Skeletal muscle tissue (tissue), 4 donors: Measurements from ENCODE around the gene IGSF23. TPM values are rescaled to one million over a fixed set of nuclear protein-coding genes. Genes with fewer than 3 reads are reported as not detected.
"Not testable (repeated sequence)": the region's sequence is repeated elsewhere in the genome, so short reads cannot be mapped to it uniquely, and the experiment has no call there.

Experiments
- H3K27ac ChIP-seq: one replicate; pipeline ENCODE4 v1.7.0; 2013; ENCODE audit warnings: mild to moderate bottlenecking, low read depth, low read length, inconsistent platforms
- H3K27me3 ChIP-seq, 3 donors: one replicate each; pipeline ENCODE4 v1.7.0; 2013; ENCODE audit warnings: low read length in 3 of 3; ENCODE audit not compliant: control insufficient read depth in 3 of 3, insufficient read depth in 3 of 3
- H3K36me3 ChIP-seq, 3 donors: one replicate each; pipeline ENCODE4 v1.7.0; 2013; ENCODE audit warnings: low read length in 3 of 3; ENCODE audit not compliant: control insufficient read depth in 3 of 3, insufficient read depth in 3 of 3
- H3K4me1 ChIP-seq, 3 donors: one replicate each; pipeline ENCODE4 v1.7.0; 2013; ENCODE audit warnings: low read length in 3 of 3, mild to moderate bottlenecking in 3 of 3; ENCODE audit not compliant: control insufficient read depth in 3 of 3, insufficient read depth in 3 of 3
- H3K4me3 ChIP-seq, 3 donors: one replicate each; pipeline ENCODE4 v1.7.0; 2013; ENCODE audit warnings: low read length in 3 of 3
- H3K9ac ChIP-seq, 3 donors: one replicate each; pipeline ENCODE4 v1.7.0; 2013; ENCODE audit warnings: low read length in 3 of 3, mild to moderate bottlenecking in 3 of 3, moderate library complexity in 2 of 3, low read depth in 1 of 3
- H3K9me3 ChIP-seq, 3 donors: one replicate each; pipeline ENCODE4 v1.7.0; 2013; ENCODE audit warnings: low read length in 3 of 3; ENCODE audit not compliant: control insufficient read depth in 3 of 3
- total RNA-seq: library from RNA; depleted of rRNA; stranded (reverse); fragments of >200 nt; gene quantifications from one replicate; pipeline ENCODE4 v1.2.3, GENCODE V29; 2014
- donor health status: Osteomylitis.

The IGSF23 gene
- total RNA-seq, 1 donor from 2014 or later: not detected

DNA sequence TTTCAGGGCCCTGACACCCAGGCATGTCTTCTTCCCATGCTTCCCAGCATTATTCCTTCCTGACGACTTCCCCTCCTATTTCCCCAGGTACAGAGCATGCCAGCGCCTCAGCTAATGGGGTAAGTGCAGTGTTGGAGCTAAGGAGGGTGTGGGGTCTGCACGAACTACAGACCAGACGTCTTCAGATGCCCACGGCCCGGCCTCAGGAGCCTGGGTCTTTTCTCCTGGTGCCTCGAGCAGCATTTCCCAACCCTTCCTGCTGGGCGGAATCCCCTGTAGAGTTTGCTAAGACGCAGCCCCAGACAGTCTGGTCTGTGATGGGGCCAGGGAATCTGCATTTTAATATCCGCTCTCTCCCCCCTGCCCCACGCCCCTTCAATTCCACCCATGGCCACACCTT is 47.8 kb downstream of the IGSF23 start:
- no peaks in the 10 kb centered on the region for H3K27me3 ChIP-seq
- H3K9ac ChIP-seq: no peak overlapping the region
- peaks cover 3 to 14% (median 6%) of the 10 kb centered on the region in 3 donors for H3K4me1 ChIP-seq

DNA sequence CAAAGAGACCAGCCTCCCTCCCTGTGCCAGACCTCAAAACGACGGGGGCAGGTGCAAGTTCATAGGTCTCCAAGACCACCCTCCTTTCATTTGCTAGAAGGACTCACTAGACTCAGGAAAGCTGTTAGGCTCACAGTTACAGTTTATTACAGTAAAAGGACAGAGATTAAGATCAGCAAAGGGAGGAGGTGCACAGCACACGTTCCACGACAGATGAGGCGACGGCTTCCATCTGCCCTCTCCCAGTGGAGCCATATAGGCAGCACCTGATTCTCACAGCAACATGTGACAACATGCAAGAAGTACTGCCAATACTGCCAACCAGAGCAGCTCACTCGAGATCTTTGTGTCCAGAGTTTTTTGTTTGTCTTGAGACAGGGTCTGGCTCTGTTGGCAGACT is 48.5 kb downstream of the IGSF23 start:
- H3K36me3 ChIP-seq: peaks cover 45 to 49% (median 48%) of the 10 kb centered on the region in 3 donors
- no peaks in the 10 kb centered on the region for H3K9me3 ChIP-seq
- H3K4me3 ChIP-seq: no peak overlapping the region
- no peak overlapping the region for H3K27ac ChIP-seq
- H3K9ac ChIP-seq: no peak overlapping the region
- peaks cover 3 to 14% (median 6%) of the 10 kb centered on the region in 3 donors for H3K4me1 ChIP-seq
- H3K27me3 ChIP-seq: no peaks in the 10 kb centered on the region

More for the DNA sequence above, 47.8 kb downstream of the IGSF23 start:
- Histone ChIP-seq H3K9me3 (no peaks in the 10 kb centered on the region), H3K27ac (no peak overlapping the region), H3K4me3 (no peak overlapping the region), H3K36me3 (peaks cover 48 to 54% (median 50%) of the 10 kb centered on the region in 3 donors)

DNA sequence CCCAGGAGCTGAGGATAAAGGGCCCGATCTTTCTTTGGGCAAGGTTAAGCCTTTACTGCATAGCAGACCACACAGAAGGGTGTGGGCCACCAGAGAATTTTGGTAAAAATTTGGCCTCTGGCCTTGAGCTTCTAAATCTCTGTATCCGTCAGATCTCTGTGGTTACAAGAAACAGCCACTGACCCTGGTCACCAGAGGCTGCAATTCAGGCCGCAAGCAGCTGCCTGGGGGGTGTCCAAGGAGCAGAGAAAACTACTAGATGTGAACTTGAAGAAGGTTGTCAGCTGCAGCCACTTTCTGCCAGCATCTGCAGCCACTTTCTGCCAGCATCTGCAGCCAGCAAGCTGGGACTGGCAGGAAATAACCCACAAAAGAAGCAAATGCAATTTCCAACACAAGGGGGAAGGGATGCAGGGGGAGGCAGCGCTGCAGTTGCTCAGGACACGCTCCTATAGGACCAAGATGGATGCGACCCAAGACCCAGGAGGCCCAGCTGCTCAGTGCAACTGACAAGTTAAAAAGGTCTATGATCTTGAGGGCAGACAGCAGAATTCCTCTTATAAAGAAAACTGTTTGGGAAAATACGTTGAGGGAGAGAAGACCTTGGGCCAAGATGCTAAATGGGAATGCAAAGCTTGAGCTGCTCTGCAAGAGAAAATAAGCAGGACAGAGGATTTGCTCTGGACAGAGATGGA is 49.5 kb downstream of the IGSF23 start:
- H3K36me3 ChIP-seq: peaks cover 42 to 47% (median 45%) of the 10 kb centered on the region in 3 donors
- no peaks in the 10 kb centered on the region for H3K9me3 ChIP-seq

DNA sequence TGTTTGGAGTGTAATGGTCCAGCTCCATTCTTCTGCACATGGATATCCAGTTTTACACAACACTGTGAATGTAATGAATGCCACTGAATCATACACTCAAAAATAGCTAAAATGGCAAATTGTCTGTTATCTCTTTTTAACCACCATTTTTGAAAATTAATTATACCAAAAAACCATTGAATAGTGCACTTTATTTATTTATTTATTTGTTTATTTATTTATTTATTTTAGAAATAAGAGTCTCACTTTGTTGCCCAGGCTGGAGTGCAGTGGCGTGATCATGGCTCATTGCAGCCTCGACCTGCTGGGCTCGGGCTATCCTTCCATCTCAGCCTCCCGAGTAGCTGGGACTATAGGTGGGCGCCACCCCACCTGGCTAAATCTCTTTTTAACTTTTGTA is 50.6 kb downstream of the IGSF23 start:
- H3K27ac ChIP-seq: no peak overlapping the region
- H3K4me3 ChIP-seq: no peak overlapping the region
- peaks cover 34 to 37% (median 35%) of the 10 kb centered on the region in 3 donors for H3K36me3 ChIP-seq
- H3K9me3 ChIP-seq: no peaks in the 10 kb centered on the region
- no peaks in the 10 kb centered on the region for H3K27me3 ChIP-seq
- peaks cover 2 to 12% (median 3%) of the 10 kb centered on the region in 3 donors for H3K4me1 ChIP-seq
- H3K9ac ChIP-seq: no peak overlapping the region

More for the DNA sequence above, 49.5 kb downstream of the IGSF23 start:
- Histone ChIP-seq H3K4me3 (no peak overlapping the region), H3K9ac (peak overlapping the region in 1 of 3 donors; percentile 43), H3K27me3 (no peaks in the 10 kb centered on the region), H3K4me1 (peaks cover 2 to 12% (median 3%) of the 10 kb centered on the region in 3 donors), H3K27ac (no peak overlapping the region)

DNA sequence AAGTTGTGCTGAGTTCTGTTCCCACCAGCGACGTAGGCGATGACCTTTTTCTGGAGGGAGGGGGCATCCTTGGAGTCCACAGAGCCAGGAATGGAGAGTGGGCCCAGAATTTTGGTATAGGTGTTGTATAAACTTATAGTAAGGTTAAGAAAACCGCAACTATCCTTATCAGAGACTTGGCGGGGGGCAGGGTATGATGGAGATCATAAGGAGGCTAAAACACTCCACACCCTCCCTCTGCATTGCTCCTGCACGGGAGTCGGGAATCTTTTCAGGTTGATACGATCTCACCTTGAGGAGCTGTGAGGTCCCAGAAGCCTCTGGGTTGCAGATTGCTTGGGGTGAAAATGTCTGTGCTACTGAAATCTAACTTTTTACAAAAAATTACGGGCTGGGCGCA is 51.6 kb downstream of the IGSF23 start:
- Histone ChIP-seq H3K27ac (no peak overlapping the region), H3K9ac (no peak overlapping the region), H3K36me3 (peaks cover 29 to 30% (median 29%) of the 10 kb centered on the region in 3 donors), H3K4me1 (peaks cover 2 to 12% (median 3%) of the 10 kb centered on the region in 3 donors), H3K4me3 (no peak overlapping the region), H3K27me3 (no peaks in the 10 kb centered on the region), H3K9me3 (no peaks in the 10 kb centered on the region)

DNA sequence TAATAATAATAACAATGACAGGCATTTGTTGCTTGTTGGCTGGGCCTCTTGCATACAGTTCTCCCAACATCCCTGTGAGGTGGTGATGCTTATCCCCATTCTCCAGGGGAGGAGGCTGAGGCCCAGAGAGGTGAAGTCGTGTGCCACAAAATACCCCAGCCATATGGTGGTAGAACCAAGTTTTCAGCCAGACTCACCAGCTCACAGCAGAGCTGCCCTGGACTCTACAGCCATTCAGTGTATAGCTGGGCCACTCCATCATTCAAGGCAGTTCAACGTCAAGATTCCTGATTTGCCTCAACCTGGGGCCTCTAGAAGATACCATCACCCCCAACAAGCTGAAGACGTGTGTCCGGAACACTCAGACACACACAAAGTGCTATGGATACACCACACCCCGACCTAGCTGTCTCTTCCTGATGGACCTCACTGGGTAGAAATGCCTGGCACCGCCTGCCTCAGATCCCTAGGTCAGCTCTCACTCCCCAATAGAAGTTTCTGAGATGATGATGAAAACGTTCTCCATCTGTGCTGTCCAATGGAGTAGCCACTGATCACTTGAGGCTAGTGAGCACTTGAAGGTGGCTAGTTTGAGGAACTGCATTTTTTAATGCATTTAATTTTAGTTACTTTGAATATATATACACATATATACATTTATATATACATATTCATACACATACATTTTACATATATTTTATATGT is 53.6 kb downstream of the IGSF23 start:
- Histone ChIP-seq H3K4me1 (peaks cover 2 to 12% (median 3%) of the 10 kb centered on the region in 3 donors), H3K27ac (no peak overlapping the region), H3K36me3 (peaks cover 12 to 15% (median 15%) of the 10 kb centered on the region in 3 donors), H3K27me3 (no peaks in the 10 kb centered on the region), H3K9me3 (no peaks in the 10 kb centered on the region), H3K4me3 (no peak overlapping the region), H3K9ac (no peak overlapping the region)

DNA sequence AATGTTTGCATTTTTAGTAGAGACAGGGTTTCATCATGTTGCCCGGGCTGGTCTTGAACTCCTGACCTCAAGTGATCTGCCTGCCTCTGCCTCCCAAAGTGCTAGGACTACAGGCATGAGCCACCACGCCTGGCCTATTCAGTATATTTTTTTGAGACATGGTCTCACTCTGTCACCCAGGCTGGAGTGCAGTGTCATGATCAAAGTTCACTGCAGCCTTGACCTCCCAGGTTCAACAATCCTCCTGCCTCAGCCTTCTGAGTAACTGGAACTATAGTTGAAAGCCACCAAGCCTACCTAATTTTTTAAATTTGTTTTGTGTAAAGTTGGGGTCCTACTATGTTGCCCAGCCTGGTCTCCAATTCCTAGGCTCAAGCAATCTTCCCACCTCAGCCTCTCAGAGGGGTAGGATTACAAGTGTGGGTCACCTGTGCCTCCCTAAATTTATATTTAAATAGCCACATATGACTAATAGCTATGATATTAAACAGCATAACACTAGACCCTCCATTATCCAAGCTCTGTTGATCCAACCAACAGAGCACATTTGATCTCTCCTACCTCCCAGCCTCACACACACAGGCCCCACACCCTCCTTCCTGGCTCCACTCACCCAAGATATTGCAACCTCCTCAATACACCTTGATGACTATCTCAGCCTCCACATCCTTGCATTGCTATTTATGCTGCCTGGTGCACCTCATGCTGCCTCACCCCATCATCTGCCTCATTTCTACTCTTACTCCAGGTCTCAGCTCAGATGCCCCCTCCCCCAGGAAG is 55.8 kb downstream of the IGSF23 start:
- Histone ChIP-seq H3K4me3 (no peak overlapping the region), H3K27me3 (no peaks in the 10 kb centered on the region), H3K27ac (no peak overlapping the region), H3K36me3 (peaks cover 1 to 9% (median 3%) of the 10 kb centered on the region in 3 donors), H3K9ac (no peak overlapping the region), H3K9me3 (no peaks in the 10 kb centered on the region), H3K4me1 (no peaks in the 10 kb centered on the region)

DNA sequence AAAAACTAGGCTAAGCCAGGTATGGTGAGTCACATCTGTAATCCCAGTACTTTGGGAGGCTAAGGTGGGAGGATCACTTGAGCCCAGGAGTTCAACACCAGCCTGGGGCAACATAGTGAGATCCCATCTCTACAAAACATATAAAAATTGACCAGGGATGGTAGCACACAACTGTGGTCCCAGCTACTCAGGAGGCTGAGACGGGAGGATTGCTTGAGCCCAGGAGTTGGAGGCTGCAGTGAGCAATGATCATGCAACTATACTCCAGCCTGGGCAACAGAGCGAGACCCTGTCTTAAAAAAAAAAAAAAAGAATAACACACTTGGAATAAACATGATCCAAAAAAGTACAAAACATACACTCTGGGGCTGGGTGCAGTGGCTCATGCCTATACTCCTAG is 56.7 kb downstream of the IGSF23 start:
- H3K27me3 ChIP-seq, H3K27ac ChIP-seq, H3K9me3 ChIP-seq, H3K4me1 ChIP-seq, H3K9ac ChIP-seq, H3K4me3 ChIP-seq: not testable (repeated sequence)
- H3K36me3 ChIP-seq: peaks cover 3 to 12% (median 3%) of the 10 kb centered on the region in 3 donors

DNA sequence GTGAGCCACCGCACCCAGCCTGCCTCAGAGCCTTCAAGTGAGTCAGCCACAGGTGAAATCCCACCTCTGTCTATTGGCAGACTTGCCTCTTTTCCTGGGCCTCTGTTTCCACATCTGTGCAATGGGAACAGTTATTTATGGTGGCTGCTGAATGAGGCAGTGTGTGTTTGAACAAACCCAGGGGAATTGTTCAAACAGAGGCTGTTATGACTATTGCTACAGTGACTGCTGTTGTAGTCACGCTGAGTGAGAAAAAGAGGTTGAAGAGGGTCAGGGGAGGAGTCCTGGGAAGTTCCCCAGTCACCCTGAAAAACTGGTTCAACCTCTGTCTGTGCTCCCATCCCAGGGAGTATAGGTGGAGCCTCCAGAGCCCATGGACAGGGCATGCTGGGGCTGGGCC is 58.0 kb downstream of the IGSF23 start, which contains the start of gene CEACAM19:
Gene CEACAM19, plus strand, starts transcription at position 83 of the 400 bp plus-strand sequence. CDS start 450 bp downstream, outside the sequence.
- no peak within 1 kb of the TSS for H3K27ac ChIP-seq
- H3K9me3 ChIP-seq: no peaks in the 10 kb centered on the region
- no peaks in the 10 kb centered on the region for H3K4me1 ChIP-seq
- H3K4me3 ChIP-seq: no peak within 1 kb of the TSS
- no peak within 1 kb of the TSS for H3K9ac ChIP-seq
- peaks cover 5 to 20% (median 7%) of the 10 kb centered on the region in 3 donors for H3K36me3 ChIP-seq
- H3K27me3 ChIP-seq: no peaks in the 10 kb centered on the region
